ENCODE results near the gene MORN1. TPM values are rescaled to one million over a fixed set of nuclear protein-coding genes. Genes with fewer than 3 reads are reported as not detected.

Gene MORN1
- total and polyA plus RNA-seq, 10 of the 15 experiments (the other 5 are each of a cell fraction or from before 2014, with no cell fraction given), result 0.76 to 7.9 (median 5.5) TPM

- TF ChIP-seq BCL3 (IDR thresholded peaks at IDR 0.05; ENCODE audit: borderline replicate concordance, insufficient read depth, low read depth, low read length, poor library complexity, severe bottlenecking) (peak; percentile 29), CREM (IDR thresholded peaks at IDR 0.05; ENCODE audit: low read depth) (peak; percentile 86), USF1 (IDR thresholded peaks at IDR 0.05; ENCODE audit: borderline replicate concordance, extremely low read length, insufficient read depth, low read depth, low read length) (peak; percentile 5), ZBTB40 (IDR thresholded peaks at IDR 0.05; ENCODE audit: borderline replicate concordance) (peak; percentile 12; the same call in 1 of the 2 replicates), PAX5 (IDR thresholded peaks at IDR 0.05; ENCODE audit: borderline replicate concordance, low read depth, low read length) (0 out of 2 replicates have a peak, but pooled peaks have one; percentile 16), BHLHE40 (IDR thresholded peaks at IDR 0.05; ENCODE audit: borderline replicate concordance in 1 of 2, low read depth in 2 of 2, low read length in 1 of 2) (peak; percentile 72 to 95), KDM1A (IDR thresholded peaks at IDR 0.05; ENCODE audit: borderline replicate concordance) (no peak), DPF2 (IDR thresholded peaks at IDR 0.05) (no peak), STAT3 (IDR thresholded peaks at IDR 0.05; ENCODE audit: low read depth, low read length) (no peak), BCL11A (IDR thresholded peaks at IDR 0.05; ENCODE audit: low read depth, low read length) (0 out of 2 replicates have a peak, but pooled peaks have one; percentile 33), SMARCA5 (IDR thresholded peaks at IDR 0.05) (0 out of 2 replicates have a peak, but pooled peaks have one; percentile 44), ETV6 (conservative IDR thresholded peaks at IDR 0.05 in 1 of 2, IDR thresholded peaks at IDR 0.05 in 1 of 2; ENCODE audit: borderline replicate concordance in 1 of 2, low read depth in 1 of 2) (peak in 1 of 2 experiments; percentile 86; a peak in 2 of 4 replicates), SPI1 (IDR thresholded peaks at IDR 0.05; ENCODE audit: borderline replicate concordance, insufficient read depth, low read depth, low read length) (peak; percentile 85), LARP7 (IDR thresholded peaks at IDR 0.05) (peak; percentile 45; the same call in 1 of the 2 replicates), MEF2B (IDR thresholded peaks at IDR 0.05; ENCODE audit: partially characterized antibody, poor library complexity, severe bottlenecking) (peak; percentile 71), EP300 (IDR thresholded peaks at IDR 0.05; ENCODE audit: borderline replicate concordance in 1 of 2, control insufficient read depth in 1 of 2, low read depth in 2 of 2, low read length in 2 of 2) (peak; percentile 81 to 84; a peak in 3 of 4 replicates), TCF12 (IDR thresholded peaks at IDR 0.05; ENCODE audit: low read depth, low read length) (peak; percentile 29; the same call in 1 of the 2 replicates), RELB (IDR thresholded peaks at IDR 0.05; ENCODE audit: low read depth) (peak; percentile 22; the same call in 1 of the 2 replicates), MTA2 (IDR thresholded peaks at IDR 0.05; ENCODE audit: low read depth) (peak; percentile 71), ZBED1 (IDR thresholded peaks at IDR 0.05; ENCODE audit: borderline replicate concordance) (peak; percentile 44; the same call in 1 of the 2 replicates)
Observed at GRCh38 chr1:2300851-2301606, 90.3 kb downstream of the MORN1 start (continued).

Measured in GM12878 (cell line).